Progenitor cell of endocrine pancreas (in vitro differentiated cells): ENCODE measurements around the gene SFXN5. TPM values are rescaled to one million over a fixed set of nuclear protein-coding genes. Genes with fewer than 3 reads are reported as not detected.

ENCODE experiments used
- DNase-seq: peaks from one replicate; pipeline ENCODE4 v3.0.0; 2021; ENCODE audit warnings: low spot score; ENCODE audit not compliant: unreplicated experiment
- H3K27ac Mint-ChIP-seq: 2 replicates; pipeline ENCODE4 v1.8.0; 2021; ENCODE audit warnings: mild to moderate bottlenecking, moderate library complexity, mixed read lengths
- H3K27me3 Mint-ChIP-seq: 2 replicates; pipeline ENCODE4 v1.8.0; 2021; ENCODE audit warnings: mixed read lengths
- H3K36me3 Mint-ChIP-seq: 2 replicates; pipeline ENCODE4 v1.8.0; 2022; ENCODE audit warnings: mixed read lengths; ENCODE audit not compliant: insufficient read depth
- H3K4me1 Mint-ChIP-seq: 2 replicates; pipeline ENCODE4 v1.8.0; 2021; ENCODE audit warnings: low read depth, mixed read lengths
- H3K4me3 Mint-ChIP-seq: 2 replicates; pipeline ENCODE4 v1.8.0; 2021; ENCODE audit warnings: low read depth, mild to moderate bottlenecking, moderate library complexity, mixed read lengths
- H3K9me3 Mint-ChIP-seq: 2 replicates; pipeline ENCODE4 v1.8.0; 2021; ENCODE audit warnings: low read depth, mixed read lengths
- CTCF ChIP-seq: fragments of 200-600 bp; sonication (generic); IDR thresholded peaks from one replicate; pipeline ENCODE4 v1.5.0; 2021; ENCODE audit warnings: antibody characterized with exemption, mild to moderate bottlenecking; ENCODE audit not compliant: unreplicated experiment
- total RNA-seq: library from RNA; stranded (reverse); gene quantifications from 2 replicates; pipeline ENCODE4 v1.2.1, GENCODE V29; 2021

The SFXN5 gene
- total RNA-seq, 1 donor from 2014 or later = 33.1 TPM

- no peaks in the 10 kb centered on the region for H3K9me3 Mint-ChIP-seq
- no peak overlapping the region for H3K4me3 Mint-ChIP-seq
- H3K4me1 Mint-ChIP-seq = peaks cover 9% of the 10 kb centered on the region
- TF ChIP-seq CTCF = no peak
- DNase-seq = no peak
- H3K27me3 Mint-ChIP-seq = no peaks in the 10 kb centered on the region
- no peaks in the 10 kb centered on the region for H3K36me3 Mint-ChIP-seq
- no peak overlapping the region for H3K27ac Mint-ChIP-seq
Observed at GRCh38 chr2:72949045-72949444, 122.5 kb downstream of the SFXN5 start.

- Mint-ChIP-seq H3K4me1 (peaks cover 7% of the 10 kb centered on the region), H3K9me3 (no peaks in the 10 kb centered on the region), H3K27me3 (no peaks in the 10 kb centered on the region), H3K27ac (no peak overlapping the region), H3K36me3 (no peaks in the 10 kb centered on the region), H3K4me3 (no peak overlapping the region)
- TF ChIP-seq CTCF = no peak
- no peak for DNase-seq
Observed at GRCh38 chr2:72947952-72948830, 123.3 kb downstream of the SFXN5 start.

- H3K4me3 Mint-ChIP-seq = no peak overlapping the region
- H3K27me3 Mint-ChIP-seq = no peaks in the 10 kb centered on the region
- H3K36me3 Mint-ChIP-seq = no peaks in the 10 kb centered on the region
- H3K4me1 Mint-ChIP-seq = peaks cover 3% of the 10 kb centered on the region
- H3K9me3 Mint-ChIP-seq = no peaks in the 10 kb centered on the region
- no peak overlapping the region for H3K27ac Mint-ChIP-seq
- no peak for DNase-seq
- no peak for TF ChIP-seq CTCF
Observed at GRCh38 chr2:72946466-72946865, 125.0 kb downstream of the SFXN5 start.

GRCh38 chr2:72945450-72946019 is 126.0 kb downstream of the SFXN5 start:
- Mint-ChIP-seq H3K36me3 (no peaks in the 10 kb centered on the region), H3K27me3 (no peaks in the 10 kb centered on the region), H3K4me3 (no peak overlapping the region), H3K9me3 (no peaks in the 10 kb centered on the region), H3K4me1 (peaks cover 5% of the 10 kb centered on the region), H3K27ac (peak overlapping the region; percentile 58)
- DNase-seq = no peak
- TF ChIP-seq CTCF = no peak

- peaks cover 8% of the 10 kb centered on the region for H3K4me1 Mint-ChIP-seq
- no peaks in the 10 kb centered on the region for H3K36me3 Mint-ChIP-seq
- H3K27me3 Mint-ChIP-seq = no peaks in the 10 kb centered on the region
- no peak for TF ChIP-seq CTCF
- no peaks in the 10 kb centered on the region for H3K9me3 Mint-ChIP-seq
- no peak for DNase-seq
- peak overlapping the region; percentile 58 for H3K27ac Mint-ChIP-seq
- no peak overlapping the region for H3K4me3 Mint-ChIP-seq
Observed at GRCh38 chr2:72944804-72945449, 126.6 kb downstream of the SFXN5 start.
